ENCODE measurements around the gene PEF1. TPM values are rescaled to one million over a fixed set of nuclear protein-coding genes. Genes with fewer than 3 reads are reported as not detected.

Gene PEF1
- total RNA-seq, 1 experiment from 2014 or later, result 56.3 TPM

DNA sequence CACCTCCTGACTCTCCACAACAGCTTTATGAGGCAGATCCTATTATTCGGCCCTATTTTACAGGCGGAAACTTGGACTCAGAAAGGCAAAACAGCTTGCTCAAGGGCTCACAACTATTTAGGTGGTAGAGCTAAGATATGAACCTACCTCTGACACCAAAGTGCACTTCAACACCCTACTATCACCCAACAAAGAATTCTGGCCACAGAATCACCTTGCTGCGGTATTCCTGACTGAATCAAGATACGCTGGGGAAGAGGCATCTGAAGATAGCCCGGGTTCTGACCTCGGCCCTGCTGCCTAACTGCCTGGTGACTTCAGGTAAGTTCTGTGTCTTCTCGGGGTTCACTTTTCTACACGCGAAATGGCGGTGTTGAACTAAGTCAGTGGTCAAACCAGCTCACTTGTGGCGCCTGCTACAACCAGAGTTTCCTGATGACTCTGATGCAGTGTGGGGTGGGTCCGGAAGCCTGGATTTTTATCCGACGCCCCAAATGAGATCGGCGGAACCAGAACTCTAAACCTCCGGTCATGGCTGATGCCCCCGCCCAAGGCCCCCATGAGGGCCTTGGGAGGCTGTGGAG, 608 bp downstream of the PEF1 start:
- H3K9me3 ChIP-seq (ENCODE audit: low read depth, low read length, poor library complexity, severe bottlenecking), result no peaks in the 10 kb centered on the region
- DNase-seq (ENCODE audit: low spot score), result no peak
- peak overlapping the region; percentile 65 for H3K4me3 ChIP-seq (ENCODE audit: low read depth, low read length, poor library complexity, severe bottlenecking)
- peaks cover 19% of the 10 kb centered on the region for H3K4me1 ChIP-seq (ENCODE audit: insufficient read depth, low read length, poor library complexity, severe bottlenecking)
- ChIA-PET CTCF (no interaction called here), POLR2A (ENCODE audit: low non-redundant PET) (no interaction called here)
- TF ChIP-seq, protein P1, sequence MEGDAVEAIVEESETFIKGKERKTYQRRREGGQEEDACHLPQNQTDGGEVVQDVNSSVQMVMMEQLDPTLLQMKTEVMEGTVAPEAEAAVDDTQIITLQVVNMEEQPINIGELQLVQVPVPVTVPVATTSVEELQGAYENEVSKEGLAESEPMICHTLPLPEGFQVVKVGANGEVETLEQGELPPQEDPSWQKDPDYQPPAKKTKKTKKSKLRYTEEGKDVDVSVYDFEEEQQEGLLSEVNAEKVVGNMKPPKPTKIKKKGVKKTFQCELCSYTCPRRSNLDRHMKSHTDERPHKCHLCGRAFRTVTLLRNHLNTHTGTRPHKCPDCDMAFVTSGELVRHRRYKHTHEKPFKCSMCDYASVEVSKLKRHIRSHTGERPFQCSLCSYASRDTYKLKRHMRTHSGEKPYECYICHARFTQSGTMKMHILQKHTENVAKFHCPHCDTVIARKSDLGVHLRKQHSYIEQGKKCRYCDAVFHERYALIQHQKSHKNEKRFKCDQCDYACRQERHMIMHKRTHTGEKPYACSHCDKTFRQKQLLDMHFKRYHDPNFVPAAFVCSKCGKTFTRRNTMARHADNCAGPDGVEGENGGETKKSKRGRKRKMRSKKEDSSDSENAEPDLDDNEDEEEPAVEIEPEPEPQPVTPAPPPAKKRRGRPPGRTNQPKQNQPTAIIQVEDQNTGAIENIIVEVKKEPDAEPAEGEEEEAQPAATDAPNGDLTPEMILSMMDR (conservative IDR thresholded peaks at IDR 0.05; ENCODE audit: low read depth, low read length), result no peak
- TF ChIP-seq EZH2 (IDR thresholded peaks at IDR 0.05; ENCODE audit: borderline replicate concordance, low read depth, low read length, poor library complexity, severe bottlenecking), result no peak
- H3K36me3 ChIP-seq (ENCODE audit: insufficient read depth, low read length, poor library complexity, severe bottlenecking), result no peaks in the 10 kb centered on the region
- BruUV-seq (replicated peaks), result no TSS peak
- intact Hi-C loops (cut with micrococcal nuclease; ENCODE audit: unreplicated experiment), result no loop called here
- no peaks in the 10 kb centered on the region for H3K27me3 ChIP-seq (replicated peaks; ENCODE audit: insufficient read depth, low read depth, low read length, poor library complexity)
- peak overlapping the region; percentile 93 for H3K27ac ChIP-seq (ENCODE audit: low read depth, low read length, poor library complexity, severe bottlenecking)

DNA sequence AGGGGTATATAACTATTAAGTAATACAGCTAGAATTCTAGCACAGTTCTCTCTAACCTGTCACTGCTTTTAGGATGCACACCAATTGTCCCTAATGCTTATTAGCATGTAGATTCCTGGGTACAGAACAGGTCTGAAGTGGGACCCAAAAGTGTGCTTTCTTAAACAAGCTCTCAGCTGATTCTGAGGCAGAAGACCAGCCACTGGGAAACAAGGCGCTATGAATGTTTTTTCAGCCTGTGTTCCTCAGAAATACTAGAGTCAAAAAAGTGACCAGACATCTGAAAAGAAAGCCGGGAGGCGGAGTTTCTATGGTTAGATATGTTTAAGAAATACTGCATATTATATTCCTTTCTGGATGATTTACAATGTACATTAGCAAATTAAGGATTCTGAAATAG, 1.8 kb downstream of the PEF1 start:
- no TSS peak for BruUV-seq (replicated peaks)
- Histone ChIP-seq H3K9me3 (ENCODE audit: low read depth, low read length, poor library complexity, severe bottlenecking) (no peaks in the 10 kb centered on the region), H3K4me3 (ENCODE audit: low read depth, low read length, poor library complexity, severe bottlenecking) (no peak overlapping the region), H3K36me3 (ENCODE audit: insufficient read depth, low read length, poor library complexity, severe bottlenecking) (no peaks in the 10 kb centered on the region), H3K4me1 (ENCODE audit: insufficient read depth, low read length, poor library complexity, severe bottlenecking) (peaks cover 19% of the 10 kb centered on the region), H3K27ac (ENCODE audit: low read depth, low read length, poor library complexity, severe bottlenecking) (no peak overlapping the region), H3K27me3 (replicated peaks; ENCODE audit: insufficient read depth, low read depth, low read length, poor library complexity) (no peaks in the 10 kb centered on the region)
- DNase-seq (ENCODE audit: low spot score), result no peak
- TF ChIP-seq EZH2 (IDR thresholded peaks at IDR 0.05; ENCODE audit: borderline replicate concordance, low read depth, low read length, poor library complexity, severe bottlenecking), result no peak
- TF ChIP-seq, protein P1 (conservative IDR thresholded peaks at IDR 0.05; ENCODE audit: low read depth, low read length), result no peak
- intact Hi-C loops (cut with micrococcal nuclease; ENCODE audit: unreplicated experiment), result no loop called here
- ChIA-PET CTCF (no interaction called here), POLR2A (ENCODE audit: low non-redundant PET) (no interaction called here)

DNA sequence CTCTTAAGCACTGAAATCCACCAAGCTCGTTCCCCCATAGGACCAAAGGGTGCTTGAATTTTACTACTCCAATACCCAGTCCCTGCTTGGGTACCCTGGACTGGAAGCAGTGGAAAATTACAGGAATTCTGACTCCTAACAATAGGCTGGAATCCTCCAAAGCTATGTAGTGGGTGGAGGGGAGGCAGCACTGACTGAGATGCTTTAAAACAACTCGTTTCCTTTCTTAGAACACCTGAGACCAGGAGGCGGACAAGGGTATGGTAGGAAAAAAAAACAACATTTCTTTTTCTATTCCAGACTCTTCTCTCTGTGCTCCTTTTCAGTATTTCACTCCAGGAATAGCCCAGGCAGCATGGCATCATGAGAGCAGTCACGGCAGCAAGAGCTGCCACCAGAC, 2.3 kb downstream of the PEF1 start:
- H3K4me1 ChIP-seq (ENCODE audit: insufficient read depth, low read length, poor library complexity, severe bottlenecking), result peaks cover 19% of the 10 kb centered on the region
- H3K4me3 ChIP-seq (ENCODE audit: low read depth, low read length, poor library complexity, severe bottlenecking), result no peak overlapping the region
- CTCF ChIA-PET, result interaction anchor here (0.6 kb wide), 1 partner anchor 53 kb away, joined by 6 read pairs; no protein-coding TSS in a partner anchor
- H3K9me3 ChIP-seq (ENCODE audit: low read depth, low read length, poor library complexity, severe bottlenecking), result no peaks in the 10 kb centered on the region
- intact Hi-C loops (cut with micrococcal nuclease; ENCODE audit: unreplicated experiment), result no loop called here
- no TSS peak for BruUV-seq (replicated peaks)
- no peaks in the 10 kb centered on the region for H3K27me3 ChIP-seq (replicated peaks; ENCODE audit: insufficient read depth, low read depth, low read length, poor library complexity)
- H3K27ac ChIP-seq (ENCODE audit: low read depth, low read length, poor library complexity, severe bottlenecking), result no peak overlapping the region
- POLR2A ChIA-PET (ENCODE audit: low non-redundant PET), result no interaction called here
- DNase-seq (ENCODE audit: low spot score), result no peak
- H3K36me3 ChIP-seq (ENCODE audit: insufficient read depth, low read length, poor library complexity, severe bottlenecking), result no peaks in the 10 kb centered on the region
- TF ChIP-seq EZH2 (IDR thresholded peaks at IDR 0.05; ENCODE audit: borderline replicate concordance, low read depth, low read length, poor library complexity, severe bottlenecking), result no peak
- TF ChIP-seq, protein P1 (conservative IDR thresholded peaks at IDR 0.05; ENCODE audit: low read depth, low read length), result no peak

Measured in A673 (cell line).